ENCODE results near the gene CLEC1B.

- TF ChIP-seq POLR2A (IDR thresholded peaks at IDR 0.05; ENCODE audit: extremely low read depth, insufficient read length) (no peak), MAX (IDR thresholded peaks at IDR 0.05; ENCODE audit: low read depth, low read length) (no peak), MYC (IDR thresholded peaks at IDR 0.05; ENCODE audit: low read depth, low read length) (no peak)
- TF ChIP-seq, protein P1, sequence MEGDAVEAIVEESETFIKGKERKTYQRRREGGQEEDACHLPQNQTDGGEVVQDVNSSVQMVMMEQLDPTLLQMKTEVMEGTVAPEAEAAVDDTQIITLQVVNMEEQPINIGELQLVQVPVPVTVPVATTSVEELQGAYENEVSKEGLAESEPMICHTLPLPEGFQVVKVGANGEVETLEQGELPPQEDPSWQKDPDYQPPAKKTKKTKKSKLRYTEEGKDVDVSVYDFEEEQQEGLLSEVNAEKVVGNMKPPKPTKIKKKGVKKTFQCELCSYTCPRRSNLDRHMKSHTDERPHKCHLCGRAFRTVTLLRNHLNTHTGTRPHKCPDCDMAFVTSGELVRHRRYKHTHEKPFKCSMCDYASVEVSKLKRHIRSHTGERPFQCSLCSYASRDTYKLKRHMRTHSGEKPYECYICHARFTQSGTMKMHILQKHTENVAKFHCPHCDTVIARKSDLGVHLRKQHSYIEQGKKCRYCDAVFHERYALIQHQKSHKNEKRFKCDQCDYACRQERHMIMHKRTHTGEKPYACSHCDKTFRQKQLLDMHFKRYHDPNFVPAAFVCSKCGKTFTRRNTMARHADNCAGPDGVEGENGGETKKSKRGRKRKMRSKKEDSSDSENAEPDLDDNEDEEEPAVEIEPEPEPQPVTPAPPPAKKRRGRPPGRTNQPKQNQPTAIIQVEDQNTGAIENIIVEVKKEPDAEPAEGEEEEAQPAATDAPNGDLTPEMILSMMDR (IDR thresholded peaks at IDR 0.05; ENCODE audit: low read depth, low read length), result no peak
These were observed 38.3 kb downstream of the CLEC1B start for GRCh38 chr12:9960590-9960989.

Measured in NB4 (cell line).